ENCODE results near the gene GSE1. TPM values are rescaled to one million over a fixed set of nuclear protein-coding genes. Genes with fewer than 3 reads are reported as not detected.

The GSE1 gene
- total RNA-seq, 4 donors from 2014 or later: 23.4 to 65.5 (median 52.5) TPM

GRCh38 chr16:85620374-85620773, 7.3 kb downstream of the GSE1 start:
- no peaks in the 10 kb centered on the region for H3K27me3 ChIP-seq
- no peak overlapping the region for H3K27ac ChIP-seq
- WGBS, 2 donors (ENCODE audit: low coverage in 1 of 2): 93 to 95% methylated on average over 4 to 16 of the region's 16 CpGs
- H3K9me3 ChIP-seq: no peaks in the 10 kb centered on the region
- no peaks in the 10 kb centered on the region for H3K36me3 ChIP-seq
- no peak for ATAC-seq
- no peak overlapping the region for H3K4me3 ChIP-seq
- TF ChIP-seq CTCF (IDR thresholded peaks at IDR 0.05) (no peak), POLR2A (IDR thresholded peaks at IDR 0.05) (no peak), EP300 (IDR thresholded peaks at IDR 0.05) (no peak), POLR2AphosphoS5 (IDR thresholded peaks at IDR 0.05) (no peak)
- peaks cover 0 to 21% (median 2%) of the 10 kb centered on the region in 3 donors for H3K4me1 ChIP-seq

- Histone ChIP-seq H3K9me3 (no peaks in the 10 kb centered on the region), H3K27me3 (no peaks in the 10 kb centered on the region), H3K4me3 (no peak overlapping the region), H3K4me1 (peaks cover 0 to 21% (median 0%) of the 10 kb centered on the region in 3 donors), H3K27ac (no peak overlapping the region), H3K36me3 (no peaks in the 10 kb centered on the region)
- ATAC-seq: no peak
- TF ChIP-seq POLR2AphosphoS5 (IDR thresholded peaks at IDR 0.05) (no peak), EP300 (IDR thresholded peaks at IDR 0.05) (no peak), POLR2A (IDR thresholded peaks at IDR 0.05) (no peak), CTCF (IDR thresholded peaks at IDR 0.05) (no peak)
- 91% methylated on average over 6 of the region's 13 CpGs; no CpG with 5 or more reads in 1 of the 2 donors for WGBS, 2 donors (ENCODE audit: low coverage in 1 of 2)
These were observed 8.7 kb downstream of the GSE1 start for GRCh38 chr16:85621698-85622428.

GRCh38 chr16:85622683-85623082, 9.6 kb downstream of the GSE1 start:
- no peak for ATAC-seq

GRCh38 chr16:85623250-85623649, 10.1 kb downstream of the GSE1 start:
- WGBS, 2 donors (ENCODE audit: low coverage in 1 of 2): 80% methylated on average over 1 of the region's 11 CpGs; no CpG with 5 or more reads in 1 of the 2 donors
- Histone ChIP-seq H3K9me3 (no peaks in the 10 kb centered on the region), H3K4me3 (no peak overlapping the region), H3K27me3 (no peaks in the 10 kb centered on the region), H3K27ac (no peak overlapping the region), H3K4me1 (peaks cover 0 to 30% (median 13%) of the 10 kb centered on the region in 3 donors), H3K36me3 (no peaks in the 10 kb centered on the region)
- no peak for TF ChIP-seq POLR2A (IDR thresholded peaks at IDR 0.05)
- TF ChIP-seq CTCF (IDR thresholded peaks at IDR 0.05): no peak
- TF ChIP-seq EP300 (IDR thresholded peaks at IDR 0.05): no peak
- no peak for TF ChIP-seq POLR2AphosphoS5 (IDR thresholded peaks at IDR 0.05)
- ATAC-seq: no peak

More at GRCh38 chr16:85622683-85623082, 9.6 kb downstream of the GSE1 start:
- no peak overlapping the region for H3K4me3 ChIP-seq
- no peak for TF ChIP-seq POLR2AphosphoS5 (IDR thresholded peaks at IDR 0.05)
- TF ChIP-seq POLR2A (IDR thresholded peaks at IDR 0.05): no peak
- no peak for TF ChIP-seq EP300 (IDR thresholded peaks at IDR 0.05)
- no peak for TF ChIP-seq CTCF (IDR thresholded peaks at IDR 0.05)
- no peaks in the 10 kb centered on the region for H3K36me3 ChIP-seq
- 82 to 94% methylated on average over 3 to 6 of the region's 6 CpGs for WGBS, 2 donors (ENCODE audit: low coverage in 1 of 2)
- H3K27ac ChIP-seq: no peak overlapping the region
- H3K4me1 ChIP-seq: peaks cover 0 to 25% (median 7%) of the 10 kb centered on the region in 3 donors
- H3K9me3 ChIP-seq: no peaks in the 10 kb centered on the region
- H3K27me3 ChIP-seq: no peaks in the 10 kb centered on the region
